Aorta (tissue), 5 donors: Measurements from ENCODE around the gene SLC39A11. TPM values are rescaled to one million over a fixed set of nuclear protein-coding genes. Genes with fewer than 3 reads are reported as not detected.
"Not testable (repeated sequence)": the region's sequence is repeated elsewhere in the genome, so short reads cannot be mapped to it uniquely, and the experiment has no call there.

Experiments used
- ATAC-seq: fragments of 200-7000 bp; cut with Tn5 transposase; one replicate; pipeline ENCODE4 v1.9.1; 2022; ENCODE audit warnings: moderate library complexity; ENCODE audit not compliant: low FRiP score
- DNase-seq, 2 donors: peaks; one replicate each; pipeline ENCODE4 v3.0.0-alpha.2; 2020
- H3K27ac ChIP-seq, 2 donors: one replicate each; pipeline ENCODE4 v1.5.1; 2013; ENCODE audit warnings: low read length in 2 of 2, mild to moderate bottlenecking in 2 of 2, moderate library complexity in 2 of 2, control low read depth in 1 of 2, inconsistent platforms in 1 of 2, low read depth in 1 of 2
- H3K27me3 ChIP-seq, 2 donors: one replicate each; pipeline ENCODE4 v1.6.1; 2013; ENCODE audit warnings: control low read depth in 1 of 2, low read length in 1 of 2, mild to moderate bottlenecking in 1 of 2, moderate library complexity in 1 of 2; ENCODE audit not compliant: insufficient read depth in 2 of 2, control insufficient read depth in 1 of 2
- H3K36me3 ChIP-seq, 2 donors: one replicate each; pipeline ENCODE4 v1.6.1; 2013; ENCODE audit warnings: control low read depth in 1 of 2, low read length in 1 of 2, mild to moderate bottlenecking in 1 of 2; ENCODE audit not compliant: insufficient read depth in 2 of 2, control insufficient read depth in 1 of 2
- H3K4me1 ChIP-seq, 2 donors: one replicate each; pipeline ENCODE4 v1.6.1; 2013; ENCODE audit warnings: low read length in 2 of 2, control low read depth in 1 of 2, mild to moderate bottlenecking in 1 of 2, moderate library complexity in 1 of 2; ENCODE audit not compliant: insufficient read depth in 2 of 2, control insufficient read depth in 1 of 2
- H3K4me3 ChIP-seq, 2 donors: one replicate each; pipeline ENCODE4 v1.5.1; 2013; ENCODE audit warnings: low read length in 2 of 2, control low read depth in 1 of 2, mild to moderate bottlenecking in 1 of 2
- H3K9me3 ChIP-seq: one replicate; pipeline ENCODE4 v1.6.1; 2013; ENCODE audit warnings: mild to moderate bottlenecking, low read length; ENCODE audit not compliant: control insufficient read depth
- WGBS, 2 donors: extraction: QIAGEN DNeasy Blood & Tissue Kit; methylation state at CpG; one replicate each; pipeline ENCODE4 v1.1.7; 2013; 5-methylcytosine and 5-hydroxymethylcytosine counted together
- intact Hi-C, 2 donors: fragments of 100-400 bp; cut with DNase I; formaldehyde crosslinking; loops; one replicate each; pipeline versions ENCODE4 v1.14.2 to v1.15.0; 2022
- polyA plus RNA-seq, 2 donors: library from polyadenylated mRNA; stranded (reverse); fragments of 200-250 nt; gene quantifications; one replicate each; pipeline ENCODE4 v1.2.3, GENCODE V29; 2013
- total RNA-seq, 2 donors: library from RNA; stranded (reverse); fragmentation: NEBNext Ultra II Directional; extraction: Animal tissue kit (Norgen Biotek cat#: 25700); gene quantifications; one replicate each; pipeline ENCODE4 v1.2.1, GENCODE V29; 2021
- donor health status: healthy with polysubstance abuse.
- donor health status: Bipolar disorder and iron deficiency.
- donor health status: DM: no; HTN: no; CAD: no.
- donor health status: DM: no; HTN: no; CAD: no.
- donor health status: DM: yes; HTN: yes; CAD: no.

Gene SLC39A11
- total and polyA plus RNA-seq, 4 donors = 9.3 to 31.8 (median 17.5) TPM

- DNase-seq, H3K27ac ChIP-seq, H3K27me3 ChIP-seq, H3K9me3 ChIP-seq, H3K4me3 ChIP-seq, H3K4me1 ChIP-seq, ATAC-seq, H3K36me3 ChIP-seq, intact Hi-C loops: not testable (repeated sequence)
- 90 to 94% methylated on average over 8 of the region's 8 CpGs for WGBS, 2 donors
Observed at GRCh38 chr17:72937254-72937653, 155.2 kb downstream of the SLC39A11 start.

- Histone ChIP-seq H3K27me3 (no peaks in the 10 kb centered on the region), H3K9me3 (no peaks in the 10 kb centered on the region), H3K4me1 (no peaks in the 10 kb centered on the region), H3K36me3 (peaks cover 0 to 2% of the 10 kb centered on the region in 2 donors), H3K27ac (no peak overlapping the region), H3K4me3 (no peak overlapping the region)
- 84 to 85% methylated on average over 8 of the region's 8 CpGs for WGBS, 2 donors
- ATAC-seq (no peak), DNase-seq (no peak)
- intact Hi-C loops = no loop called here
Observed at GRCh38 chr17:72935984-72936383, 156.5 kb downstream of the SLC39A11 start.

- no peaks in the 10 kb centered on the region for H3K27me3 ChIP-seq
- no peaks in the 10 kb centered on the region for H3K4me1 ChIP-seq
- 88 to 93% methylated on average over 8 of the region's 8 CpGs for WGBS, 2 donors
- ATAC-seq = no peak
- H3K4me3 ChIP-seq = no peak overlapping the region
- H3K9me3 ChIP-seq = no peaks in the 10 kb centered on the region
- intact Hi-C loops = no loop called here
- no peak for DNase-seq
- no peak overlapping the region for H3K27ac ChIP-seq
- peaks cover 0 to 2% of the 10 kb centered on the region in 2 donors for H3K36me3 ChIP-seq
Observed at GRCh38 chr17:72934927-72935326, 157.6 kb downstream of the SLC39A11 start.

- no peak overlapping the region for H3K27ac ChIP-seq
- no peaks in the 10 kb centered on the region for H3K27me3 ChIP-seq
- H3K36me3 ChIP-seq = no peaks in the 10 kb centered on the region
- no peak for DNase-seq
- intact Hi-C loops = no loop called here
- peaks cover 0 to 2% of the 10 kb centered on the region in 2 donors for H3K4me1 ChIP-seq
- no peaks in the 10 kb centered on the region for H3K9me3 ChIP-seq
- ATAC-seq = no peak
- no peak overlapping the region for H3K4me3 ChIP-seq
- 89 to 96% methylated on average over 5 of the region's 5 CpGs for WGBS, 2 donors
Observed at GRCh38 chr17:72931635-72932034, 160.9 kb downstream of the SLC39A11 start.

- no peak for ATAC-seq
- WGBS, 2 donors = 78 to 84% methylated on average over 9 of the region's 9 CpGs
- no peak overlapping the region for H3K27ac ChIP-seq
- no peak for DNase-seq
- H3K9me3 ChIP-seq = no peaks in the 10 kb centered on the region
- intact Hi-C loops = no loop called here
- H3K36me3 ChIP-seq = no peaks in the 10 kb centered on the region
- H3K27me3 ChIP-seq = no peaks in the 10 kb centered on the region
- no peak overlapping the region for H3K4me3 ChIP-seq
- H3K4me1 ChIP-seq = peaks cover 0 to 2% of the 10 kb centered on the region in 2 donors
Observed at GRCh38 chr17:72931163-72931562, 161.3 kb downstream of the SLC39A11 start.

GRCh38 chr17:72930031-72930430 is 162.5 kb downstream of the SLC39A11 start:
- DNase-seq (no peak), ATAC-seq (no peak)
- H3K27ac ChIP-seq = no peak overlapping the region
- 91 to 96% methylated on average over 2 of the region's 2 CpGs for WGBS, 2 donors
- no peaks in the 10 kb centered on the region for H3K9me3 ChIP-seq
- H3K4me3 ChIP-seq = no peak overlapping the region
- intact Hi-C loops = no loop called here
- peaks cover 0 to 2% of the 10 kb centered on the region in 2 donors for H3K4me1 ChIP-seq
- peaks cover 2 to 4% of the 10 kb centered on the region in 2 donors for H3K36me3 ChIP-seq
- no peaks in the 10 kb centered on the region for H3K27me3 ChIP-seq

GRCh38 chr17:72928454-72929136 is 163.9 kb downstream of the SLC39A11 start:
- Histone ChIP-seq H3K4me3 (no peak overlapping the region), H3K9me3 (no peaks in the 10 kb centered on the region), H3K4me1 (peaks cover 0 to 2% of the 10 kb centered on the region in 2 donors), H3K27me3 (no peaks in the 10 kb centered on the region), H3K27ac (no peak overlapping the region), H3K36me3 (peaks cover 2 to 4% of the 10 kb centered on the region in 2 donors)
- DNase-seq (no peak), ATAC-seq (no peak)
- intact Hi-C loops = no loop called here
- WGBS, 2 donors = 90 to 92% methylated on average over 7 of the region's 7 CpGs

GRCh38 chr17:72927760-72928159 is 164.7 kb downstream of the SLC39A11 start:
- Histone ChIP-seq H3K4me1 (peaks cover 0 to 2% of the 10 kb centered on the region in 2 donors), H3K27me3 (no peaks in the 10 kb centered on the region), H3K27ac (no peak overlapping the region), H3K9me3 (no peaks in the 10 kb centered on the region), H3K36me3 (peaks cover 2 to 4% of the 10 kb centered on the region in 2 donors), H3K4me3 (no peak overlapping the region)
- 69 to 87% methylated on average over 1 of the region's 1 CpG for WGBS, 2 donors
- DNase-seq (no peak), ATAC-seq (no peak)
- intact Hi-C loops = no loop called here

- Histone ChIP-seq H3K27me3 (no peaks in the 10 kb centered on the region), H3K4me3 (no peak overlapping the region), H3K9me3 (no peaks in the 10 kb centered on the region), H3K4me1 (peaks cover 0 to 2% of the 10 kb centered on the region in 2 donors), H3K27ac (no peak overlapping the region), H3K36me3 (peaks cover 2 to 4% of the 10 kb centered on the region in 2 donors)
- DNase-seq (no peak), ATAC-seq (no peak)
- WGBS, 2 donors = 81 to 88% methylated on average over 6 of the region's 6 CpGs
- intact Hi-C loops = no loop called here
Observed at GRCh38 chr17:72927146-72927545, 165.3 kb downstream of the SLC39A11 start.
